Liver (tissue), 9 donors: ENCODE measurements around the gene S1PR4. TPM values are rescaled to one million over a fixed set of nuclear protein-coding genes. Genes with fewer than 3 reads are reported as not detected.

Source experiments
- DNase-seq: peaks from one replicate; pipeline ENCODE4 v3.0.0-alpha.2; 2017; ENCODE audit warnings: low spot score
- H3K27ac ChIP-seq, 2 donors: one replicate each; pipeline ENCODE4 v1.7.0; 2013; ENCODE audit warnings: inconsistent platforms in 2 of 2, low read length in 2 of 2, control low read depth in 1 of 2, low read depth in 1 of 2, mild to moderate bottlenecking in 1 of 2
- H3K27me3 ChIP-seq, 4 donors: one replicate each; pipeline versions ENCODE4 v1.6.1 to v1.7.0; 2013; ENCODE audit warnings: low read length in 3 of 4, inconsistent platforms in 1 of 4, mild to moderate bottlenecking in 1 of 4, moderate library complexity in 1 of 4; ENCODE audit not compliant: control insufficient read depth in 4 of 4, insufficient read depth in 4 of 4
- H3K36me3 ChIP-seq, 4 donors: one replicate each; pipeline versions ENCODE4 v1.6.1 to v1.7.0; 2013; ENCODE audit warnings: low read length in 3 of 4, mild to moderate bottlenecking in 3 of 4, low read depth in 1 of 4, moderate library complexity in 1 of 4; ENCODE audit not compliant: control insufficient read depth in 4 of 4, insufficient read depth in 3 of 4
- H3K4me1 ChIP-seq, 4 donors: one replicate each; pipeline versions ENCODE4 v1.6.1 to v1.7.0; 2013; ENCODE audit warnings: low read length in 3 of 4, mild to moderate bottlenecking in 3 of 4, moderate library complexity in 1 of 4; ENCODE audit not compliant: control insufficient read depth in 4 of 4, insufficient read depth in 4 of 4
- H3K4me3 ChIP-seq, 3 donors: one replicate each; pipeline versions ENCODE4 v1.6.1 to v1.7.0; 2013; ENCODE audit warnings: low read length in 3 of 3, control low read depth in 1 of 3, low read depth in 1 of 3, mild to moderate bottlenecking in 1 of 3
- H3K9ac ChIP-seq, 2 donors: one replicate each; pipeline ENCODE4 v1.7.0; 2013; ENCODE audit warnings: low read length in 2 of 2, mild to moderate bottlenecking in 2 of 2, moderate library complexity in 2 of 2, control low read depth in 1 of 2, low read depth in 1 of 2
- H3K9me3 ChIP-seq, 4 donors: one replicate each; pipeline versions ENCODE4 v1.6.1 to v1.7.0; 2013; ENCODE audit warnings: low read length in 3 of 4; ENCODE audit not compliant: control insufficient read depth in 4 of 4
- ATF3 ChIP-seq: IDR thresholded peaks from 2 replicates; pipeline ENCODE4 v1.6.1; 2016; ENCODE audit warnings: antibody characterized with exemption
- CTCF ChIP-seq: fragments of 150-350 bp; IDR thresholded peaks from 2 replicates; pipeline ENCODE4 v1.5.1; 2017; ENCODE audit warnings: improper control_type of control experiment, low read depth, low read length; ENCODE audit not compliant: missing input control
- EGR1 ChIP-seq, 2 donors: IDR thresholded peaks; 2 replicates each; pipeline ENCODE4 v1.6.1; 2016 to 2018; ENCODE audit warnings: antibody characterized with exemption in 2 of 2, low read depth in 2 of 2
- FOXA1 ChIP-seq: IDR thresholded peaks from 2 replicates; pipeline ENCODE4 v1.6.1; 2016; ENCODE audit warnings: antibody characterized with exemption
- FOXA2 ChIP-seq: IDR thresholded peaks from 2 replicates; pipeline ENCODE4 v1.6.1; 2016; ENCODE audit warnings: antibody characterized with exemption
- HNF4A ChIP-seq, 2 donors: conservative IDR thresholded peaks; 2 replicates each; pipeline ENCODE4 v1.6.1; 2016; ENCODE audit warnings: antibody characterized with exemption in 2 of 2, mild to moderate bottlenecking in 2 of 2
- HNF4G ChIP-seq: IDR thresholded peaks from 2 replicates; pipeline ENCODE4 v1.6.1; 2016; ENCODE audit warnings: antibody characterized with exemption
- JUND ChIP-seq, 2 donors: IDR thresholded peaks; 2 replicates each; pipeline ENCODE4 v1.6.1; 2016; ENCODE audit warnings: antibody characterized with exemption in 2 of 2
- MAX ChIP-seq: IDR thresholded peaks from 2 replicates; pipeline ENCODE4 v1.6.1; 2016; ENCODE audit warnings: antibody characterized with exemption
- RAD21 ChIP-seq, 2 donors: IDR thresholded peaks; 2 replicates each; pipeline ENCODE4 v1.6.1; 2016; ENCODE audit warnings: antibody characterized with exemption in 2 of 2, mild to moderate bottlenecking in 2 of 2
- REST ChIP-seq: IDR thresholded peaks from 2 replicates; pipeline ENCODE4 v1.6.1; 2016; ENCODE audit warnings: antibody characterized with exemption, mild to moderate bottlenecking
- RXRA ChIP-seq, 2 donors: IDR thresholded peaks; 2 replicates each; pipeline ENCODE4 v1.6.1; 2017 to 2018; ENCODE audit warnings: antibody characterized with exemption in 2 of 2, mild to moderate bottlenecking in 1 of 2
- SP1 ChIP-seq: IDR thresholded peaks from 2 replicates; pipeline ENCODE4 v1.6.1; 2018; ENCODE audit warnings: antibody characterized with exemption, mild to moderate bottlenecking
- TAF1 ChIP-seq: conservative IDR thresholded peaks from 2 replicates; pipeline ENCODE4 v1.6.1; 2016; ENCODE audit warnings: antibody characterized with exemption, mild to moderate bottlenecking
- YY1 ChIP-seq: IDR thresholded peaks from 2 replicates; pipeline ENCODE4 v1.6.1; 2016; ENCODE audit warnings: antibody characterized with exemption, mild to moderate bottlenecking
- ZBTB33 ChIP-seq: IDR thresholded peaks from 2 replicates; pipeline ENCODE4 v1.6.1; 2016; ENCODE audit warnings: antibody characterized with exemption
- WGBS: extraction: QIAGEN DNeasy Blood & Tissue Kit; methylation state at CpG from one replicate; pipeline ENCODE4 v1.1.7; 2013; 5-methylcytosine and 5-hydroxymethylcytosine counted together
- polyA plus RNA-seq, 2 donors: library from polyadenylated mRNA; stranded (reverse) in 1 of 2; unstranded in 1 of 2; fragments of 200-250 nt in 1 of 2; fragments of >200 nt in 1 of 2; fragmentation: Nextera tagmentation in 1 of 2; extraction: Ambion mirVana in 1 of 2; gene quantifications; one replicate each; pipeline versions ENCODE4 v1.2.1 to v1.2.3, GENCODE V29; 2013 to 2015
- total RNA-seq, 2 donors: library from RNA; depleted of rRNA; stranded (reverse); fragments of >200 nt; gene quantifications; one replicate each; pipeline ENCODE4 v1.2.3, GENCODE V29; 2014
- donor health status: healthy.
- donor health status: healthy.
- donor health status: healthy.
- donor health status: healthy.
- donor health status: healthy.

Gene S1PR4
- total and polyA plus RNA-seq, 4 donors: 0.93 to 11.0 (median 2.1) TPM

- no peak overlapping the region for H3K9ac ChIP-seq
- DNase-seq: no peak
- TF ChIP-seq YY1 (no peak), REST (no peak), JUND (IDR thresholded peaks at IDR 0.05) (no peak), SP1 (no peak), RAD21 (IDR thresholded peaks at IDR 0.05) (no peak), FOXA2 (no peak)
- H3K4me3 ChIP-seq: peak overlapping the region in 2 of 3 donors; percentile 15 to 33
- H3K27ac ChIP-seq: peak overlapping the region; percentile 67 to 69
- H3K4me1 ChIP-seq: peaks cover 0 to 2% (median under 1%) of the 10 kb centered on the region in 4 donors
- no peaks in the 10 kb centered on the region for H3K27me3 ChIP-seq
- no peaks in the 10 kb centered on the region for H3K9me3 ChIP-seq
- H3K36me3 ChIP-seq: no peaks in the 10 kb centered on the region
- WGBS: 81% methylated on average over 52 of the region's 52 CpGs
These were observed 587 bp downstream of the S1PR4 start for GRCh38 chr19:3178973-3179738.

GRCh38 chr19:3179739-3180293 is 1.2 kb downstream of the S1PR4 start:
- Histone ChIP-seq H3K36me3 (no peaks in the 10 kb centered on the region), H3K4me1 (peaks cover 1 to 6% (median 2%) of the 10 kb centered on the region in 4 donors), H3K9ac (no peak overlapping the region), H3K27ac (peak overlapping the region; percentile 67 to 69), H3K27me3 (no peaks in the 10 kb centered on the region), H3K4me3 (peak overlapping the region; percentile 11 to 38 (median 17)), H3K9me3 (no peaks in the 10 kb centered on the region)
- no peak for TF ChIP-seq EGR1 (IDR thresholded peaks at IDR 0.05; ENCODE audit: low read depth in 2 of 2)
- TF ChIP-seq CTCF: no peak
- no peak for TF ChIP-seq SP1
- no peak for TF ChIP-seq TAF1
- no peak for TF ChIP-seq MAX
- TF ChIP-seq FOXA2: no peak
- TF ChIP-seq HNF4A (conservative IDR thresholded peaks at IDR 0.05): no peak
- TF ChIP-seq HNF4G: no peak
- no peak for TF ChIP-seq FOXA1
- TF ChIP-seq ATF3: no peak
- no peak for TF ChIP-seq ZBTB33
- TF ChIP-seq REST: no peak
- TF ChIP-seq RXRA (IDR thresholded peaks at IDR 0.05): no peak
- WGBS: 78% methylated on average over 31 of the region's 31 CpGs
- DNase-seq: no peak
